ENCODE data around the gene MED13L.

- no peak for TF ChIP-seq CTCF (IDR thresholded peaks at IDR 0.05)
- TF ChIP-seq POLR2A (IDR thresholded peaks at IDR 0.05): no peak
These were observed 180.6 kb downstream of the MED13L start for GRCh38 chr12:116096874-116097273.
